T-helper 1 cell treated with Interleukin-12 subunit alpha and Interleukin-12 subunit beta and Interleukin-4 antibody, amounts not matched to agents 30 μg/mL and 1 μg/mL, for 36 hours (primary cell): Measurements from ENCODE around the gene HAUS8.

Experiments
- H3K27ac Mint-ChIP-seq: one replicate; pipeline ENCODE4 v1.8.0; 2021; ENCODE audit warnings: mild to moderate bottlenecking, mixed read lengths
- H3K27me3 Mint-ChIP-seq: one replicate; pipeline ENCODE4 v1.8.0; 2021; ENCODE audit warnings: low read depth, mixed read lengths
- H3K36me3 Mint-ChIP-seq: one replicate; pipeline ENCODE4 v1.8.0; 2021; ENCODE audit warnings: low read depth, mixed read lengths
- H3K4me1 Mint-ChIP-seq: one replicate; pipeline ENCODE4 v1.8.0; 2021; ENCODE audit warnings: low read depth, mixed read lengths
- H3K4me3 Mint-ChIP-seq: one replicate; pipeline ENCODE4 v1.8.0; 2021; ENCODE audit warnings: mild to moderate bottlenecking, moderate library complexity, mixed read lengths
- H3K9me3 Mint-ChIP-seq: one replicate; pipeline ENCODE4 v1.8.0; 2021; ENCODE audit warnings: mixed read lengths

Gene HAUS8

GRCh38 chr19:17073869-17074633 is 1.2 kb downstream of the HAUS8 start:
- Mint-ChIP-seq H3K9me3 (no peaks in the 10 kb centered on the region), H3K27me3 (no peaks in the 10 kb centered on the region), H3K4me1 (peaks cover 41% of the 10 kb centered on the region), H3K36me3 (peaks cover 25% of the 10 kb centered on the region), H3K27ac (peak overlapping the region; percentile 97), H3K4me3 (peak overlapping the region; percentile 100)

GRCh38 chr19:17070912-17071311 is 4.3 kb downstream of the HAUS8 start:
- H3K36me3 Mint-ChIP-seq, result peaks cover 35% of the 10 kb centered on the region
- peaks cover 37% of the 10 kb centered on the region for H3K4me1 Mint-ChIP-seq
- H3K9me3 Mint-ChIP-seq, result no peaks in the 10 kb centered on the region
- H3K27ac Mint-ChIP-seq, result no peak overlapping the region
- no peaks in the 10 kb centered on the region for H3K27me3 Mint-ChIP-seq
- H3K4me3 Mint-ChIP-seq, result no peak overlapping the region

GRCh38 chr19:17070421-17070820 is 4.8 kb downstream of the HAUS8 start:
- H3K36me3 Mint-ChIP-seq, result peaks cover 35% of the 10 kb centered on the region

GRCh38 chr19:17069193-17069592 is 6.1 kb downstream of the HAUS8 start:
- Mint-ChIP-seq H3K4me1 (peaks cover 44% of the 10 kb centered on the region), H3K27me3 (no peaks in the 10 kb centered on the region), H3K9me3 (no peaks in the 10 kb centered on the region), H3K27ac (no peak overlapping the region), H3K4me3 (no peak overlapping the region), H3K36me3 (peaks cover 43% of the 10 kb centered on the region)

More at GRCh38 chr19:17070421-17070820, 4.8 kb downstream of the HAUS8 start:
- Mint-ChIP-seq H3K4me1 (peaks cover 39% of the 10 kb centered on the region), H3K27ac (no peak overlapping the region), H3K27me3 (no peaks in the 10 kb centered on the region), H3K4me3 (no peak overlapping the region), H3K9me3 (no peaks in the 10 kb centered on the region)

GRCh38 chr19:17063428-17063827 is 11.8 kb downstream of the HAUS8 start:
- H3K36me3 Mint-ChIP-seq, result peaks cover 61% of the 10 kb centered on the region
- no peak overlapping the region for H3K27ac Mint-ChIP-seq

GRCh38 chr19:17061691-17062090 is 13.6 kb downstream of the HAUS8 start:
- Mint-ChIP-seq H3K4me3 (no peak overlapping the region), H3K27me3 (no peaks in the 10 kb centered on the region), H3K9me3 (no peaks in the 10 kb centered on the region), H3K27ac (no peak overlapping the region), H3K4me1 (peaks cover 21% of the 10 kb centered on the region), H3K36me3 (peaks cover 59% of the 10 kb centered on the region)

More at GRCh38 chr19:17063428-17063827, 11.8 kb downstream of the HAUS8 start:
- Mint-ChIP-seq H3K4me3 (no peak overlapping the region), H3K4me1 (peaks cover 28% of the 10 kb centered on the region), H3K27me3 (no peaks in the 10 kb centered on the region), H3K9me3 (no peaks in the 10 kb centered on the region)

GRCh38 chr19:17061205-17061604 is 14.0 kb downstream of the HAUS8 start:
- Mint-ChIP-seq H3K27ac (no peak overlapping the region), H3K36me3 (peaks cover 56% of the 10 kb centered on the region), H3K4me1 (peaks cover 18% of the 10 kb centered on the region)

GRCh38 chr19:17060802-17061201 is 14.4 kb downstream of the HAUS8 start:
- no peaks in the 10 kb centered on the region for H3K27me3 Mint-ChIP-seq
- no peak overlapping the region for H3K27ac Mint-ChIP-seq
- peaks cover 57% of the 10 kb centered on the region for H3K36me3 Mint-ChIP-seq
- H3K4me1 Mint-ChIP-seq, result peaks cover 18% of the 10 kb centered on the region
- no peaks in the 10 kb centered on the region for H3K9me3 Mint-ChIP-seq
- no peak overlapping the region for H3K4me3 Mint-ChIP-seq

More at GRCh38 chr19:17061205-17061604, 14.0 kb downstream of the HAUS8 start:
- Mint-ChIP-seq H3K27me3 (no peaks in the 10 kb centered on the region), H3K9me3 (no peaks in the 10 kb centered on the region), H3K4me3 (no peak overlapping the region)

- no peaks in the 10 kb centered on the region for H3K9me3 Mint-ChIP-seq
- no peaks in the 10 kb centered on the region for H3K27me3 Mint-ChIP-seq
- H3K36me3 Mint-ChIP-seq, result peaks cover 42% of the 10 kb centered on the region
- H3K4me3 Mint-ChIP-seq, result no peak overlapping the region
- no peak overlapping the region for H3K27ac Mint-ChIP-seq
- H3K4me1 Mint-ChIP-seq, result peaks cover 5% of the 10 kb centered on the region
Observed at GRCh38 chr19:17058236-17058635, 17.0 kb downstream of the HAUS8 start.

- no peaks in the 10 kb centered on the region for H3K9me3 Mint-ChIP-seq
- no peaks in the 10 kb centered on the region for H3K27me3 Mint-ChIP-seq
- H3K36me3 Mint-ChIP-seq, result peaks cover 51% of the 10 kb centered on the region
- H3K27ac Mint-ChIP-seq, result no peak overlapping the region
- no peak overlapping the region for H3K4me3 Mint-ChIP-seq
- H3K4me1 Mint-ChIP-seq, result no peaks in the 10 kb centered on the region
Observed at GRCh38 chr19:17055636-17056035, 19.6 kb downstream of the HAUS8 start.

GRCh38 chr19:17054746-17055145 is 20.5 kb downstream of the HAUS8 start:
- Mint-ChIP-seq H3K4me1 (no peaks in the 10 kb centered on the region), H3K9me3 (no peaks in the 10 kb centered on the region), H3K4me3 (no peak overlapping the region), H3K27me3 (no peaks in the 10 kb centered on the region), H3K27ac (no peak overlapping the region), H3K36me3 (peaks cover 43% of the 10 kb centered on the region)

GRCh38 chr19:17052439-17052838 is 22.8 kb downstream of the HAUS8 start:
- Mint-ChIP-seq H3K4me1 (no peaks in the 10 kb centered on the region), H3K36me3 (peaks cover 24% of the 10 kb centered on the region), H3K27ac (no peak overlapping the region)

GRCh38 chr19:17049711-17050280 is 25.5 kb downstream of the HAUS8 start:
- H3K4me3 Mint-ChIP-seq, result no peak overlapping the region
- no peaks in the 10 kb centered on the region for H3K9me3 Mint-ChIP-seq
- peaks cover 20% of the 10 kb centered on the region for H3K36me3 Mint-ChIP-seq
- no peaks in the 10 kb centered on the region for H3K27me3 Mint-ChIP-seq
- no peak overlapping the region for H3K27ac Mint-ChIP-seq
- no peaks in the 10 kb centered on the region for H3K4me1 Mint-ChIP-seq

More at GRCh38 chr19:17052439-17052838, 22.8 kb downstream of the HAUS8 start:
- no peak overlapping the region for H3K4me3 Mint-ChIP-seq
- no peaks in the 10 kb centered on the region for H3K27me3 Mint-ChIP-seq
- H3K9me3 Mint-ChIP-seq, result no peaks in the 10 kb centered on the region

GRCh38 chr19:17048885-17049453 is 26.3 kb downstream of the HAUS8 start:
- H3K4me3 Mint-ChIP-seq, result no peak overlapping the region
- H3K27ac Mint-ChIP-seq, result no peak overlapping the region
- no peaks in the 10 kb centered on the region for H3K4me1 Mint-ChIP-seq

More at GRCh38 chr19:17048885-17049453, 26.3 kb downstream of the HAUS8 start:
- H3K27me3 Mint-ChIP-seq, result no peaks in the 10 kb centered on the region
- H3K36me3 Mint-ChIP-seq, result peaks cover 20% of the 10 kb centered on the region
- no peaks in the 10 kb centered on the region for H3K9me3 Mint-ChIP-seq
